ENCODE measurements around the gene RPRD1B.

- TF ChIP-seq SAP30 (IDR thresholded peaks at IDR 0.05; ENCODE audit: insufficient read depth, insufficient replicate concordance, low read length) (no peak), EZH2 (IDR thresholded peaks at IDR 0.05; ENCODE audit: low read depth, low read length, severe bottlenecking) (no peak), CHD2 (IDR thresholded peaks at IDR 0.05; ENCODE audit: low read length) (no peak), USF2 (IDR thresholded peaks at IDR 0.05; ENCODE audit: low read length) (no peak), POLR2AphosphoS5 (IDR thresholded peaks at IDR 0.05; ENCODE audit: low read depth, low read length) (no peak), EP300 (IDR thresholded peaks at IDR 0.05; ENCODE audit: borderline replicate concordance in 1 of 2, low read depth in 2 of 2, low read length in 2 of 2) (no peak), HDAC2 (IDR thresholded peaks at IDR 0.05; ENCODE audit: borderline replicate concordance in 1 of 2, low read depth in 2 of 2, low read length in 2 of 2) (no peak), GABPA (IDR thresholded peaks at IDR 0.05; ENCODE audit: borderline replicate concordance, insufficient read depth, low read length) (no peak), EGR1 (IDR thresholded peaks at IDR 0.05; ENCODE audit: borderline replicate concordance, low read depth, low read length) (no peak), SP4 (IDR thresholded peaks at IDR 0.05; ENCODE audit: low read length) (no peak), CHD7 (IDR thresholded peaks at IDR 0.05; ENCODE audit: insufficient replicate concordance, low read length) (no peak), SP1 (IDR thresholded peaks at IDR 0.05; ENCODE audit: low read depth, low read length) (no peak), CTCF (IDR thresholded peaks at IDR 0.05; ENCODE audit: control extremely low read depth in 1 of 3, insufficient read depth in 1 of 3, low read depth in 1 of 3, low read length in 3 of 3) (no peak), YY1 (IDR thresholded peaks at IDR 0.05; ENCODE audit: low read depth, low read length) (no peak)
These were observed 37.5 kb upstream of the RPRD1B start for GRCh38 chr20:37995856-37996605.
